SK-N-MC (cell line): ENCODE measurements around the gene ALG13.

Experiments
- EZH2 ChIP-seq: fragments of 200-600 bp; sonication (generic); IDR thresholded peaks from one replicate; pipeline ENCODE4 v1.6.1; 2017; ENCODE audit warnings: antibody characterized with exemption
- FOXP2 ChIP-seq: optimal IDR thresholded peaks from 2 replicates; pipeline ENCODE3; 2011; ENCODE audit warnings: mild to moderate bottlenecking, moderate library complexity; ENCODE audit not compliant: insufficient read depth; ENCODE audit errors: extremely low read length, control extremely low read depth
- POLR2AphosphoS5 ChIP-seq: IDR thresholded peaks from 2 replicates; pipeline ENCODE4 v1.6.1; 2012; ENCODE audit warnings: mild to moderate bottlenecking, low read depth, low read length, borderline replicate concordance

DNA sequence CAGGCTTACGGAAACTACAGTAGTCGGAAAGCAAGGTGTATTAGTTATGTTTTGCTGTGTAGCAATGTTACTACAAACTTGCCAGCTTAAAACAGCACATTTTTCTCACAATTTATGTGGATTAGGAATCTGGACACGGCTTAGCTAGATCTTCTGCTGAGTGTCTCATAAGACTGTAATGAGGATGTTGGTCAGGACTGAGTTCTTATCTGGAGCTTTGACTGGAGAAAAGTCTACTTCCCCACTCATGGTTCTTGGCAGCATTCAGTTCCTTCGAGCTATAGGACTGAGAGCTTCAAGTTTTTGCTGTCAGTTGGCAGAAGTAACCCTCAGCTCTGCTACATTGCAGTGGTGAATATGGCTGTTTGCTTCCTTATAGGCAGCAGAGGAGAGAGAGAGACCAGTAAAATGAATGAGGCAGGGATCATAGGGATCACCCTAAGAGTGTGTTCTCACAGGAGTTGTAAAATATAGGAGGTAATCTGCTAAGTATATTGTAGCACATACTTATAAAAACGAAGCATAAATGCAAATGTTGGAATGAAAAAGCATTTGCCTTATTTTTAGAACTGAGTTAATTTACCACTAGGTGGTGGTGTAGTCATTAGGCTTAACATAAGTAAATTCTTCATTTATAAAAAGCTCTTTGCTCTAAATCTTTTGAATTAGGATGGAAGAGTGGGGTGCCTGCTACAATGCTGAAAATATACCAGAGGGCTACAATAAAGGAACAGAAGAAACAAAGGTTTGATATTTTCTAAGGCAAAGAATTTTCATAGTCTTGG, 38.6 kb downstream of the ALG13 start:
- TF ChIP-seq POLR2AphosphoS5 (no peak), EZH2 (no peak), FOXP2 (no peak)
